K562 (cell line): Measurements from ENCODE around the gene SMG7. TPM values are rescaled to one million over a fixed set of nuclear protein-coding genes. Genes with fewer than 3 reads are reported as not detected.
A peak's percentile ranks its signal among the peaks of the same experiment; 100 is the strongest.

ENCODE experiments used
- ARID4B ChIP-seq: sonication (generic); formaldehyde crosslinking; IDR thresholded peaks from 2 replicates; pipeline ENCODE4 v1.8.0; 2022; ENCODE audit warnings: mild to moderate bottlenecking, missing genetic modification reagents
- ATF7 ChIP-seq: fragments of 450-650 bp; IDR thresholded peaks from 2 replicates; pipeline ENCODE4 v1.7.1; 2014; ENCODE audit warnings: mild to moderate bottlenecking, moderate library complexity
- CREM ChIP-seq: IDR thresholded peaks from 2 replicates; pipeline ENCODE4 v1.6.1; 2014; ENCODE audit warnings: antibody characterized with exemption, low read depth
- CXXC5 ChIP-seq: fragments of 250-450 bp; sonication (Bioruptor Pico); IDR thresholded peaks from 2 replicates; pipeline ENCODE4 v1.8.0; 2022; ENCODE audit warnings: inconsistent platforms, mild to moderate bottlenecking, moderate library complexity
- DPF2 ChIP-seq: fragments of 450-650 bp; IDR thresholded peaks from 2 replicates; pipeline ENCODE4 v1.6.1; 2016
- MYNN ChIP-seq, 2 experiments: sonication (generic); formaldehyde crosslinking in 1 of 2; IDR thresholded peaks; 2 replicates each; pipeline versions ENCODE4 v1.5.0 to v1.6.1; 2016 to 2020; ENCODE audit warnings: antibody characterized with exemption in 1 of 2, missing genetic modification reagents in 1 of 2
- NCOR1 ChIP-seq: fragments of 450-650 bp; IDR thresholded peaks from 2 replicates; pipeline ENCODE4 v1.6.1; 2016; ENCODE audit warnings: mild to moderate bottlenecking, moderate library complexity
- OTX1 ChIP-seq: fragments of 450-650 bp; formaldehyde crosslinking; IDR thresholded peaks from 2 replicates; pipeline ENCODE4 v1.4.0; 2022; ENCODE audit warnings: mild to moderate bottlenecking
- RB1 ChIP-seq: fragments of 450-650 bp; IDR thresholded peaks from 2 replicates; pipeline ENCODE4 v1.6.1; 2017; ENCODE audit warnings: low read depth, mild to moderate bottlenecking
- REST ChIP-seq, 2 experiments: fragments of 450-650 bp; formaldehyde crosslinking in 1 of 2; IDR thresholded peaks; 2 replicates each; pipeline versions ENCODE4 v1.4.0 to v1.6.1; 2014 to 2020; ENCODE audit warnings: mild to moderate bottlenecking in 2 of 2, borderline replicate concordance in 1 of 2, low read depth in 1 of 2
- SMARCE1 ChIP-seq: fragments of 450-650 bp; IDR thresholded peaks from 2 replicates; pipeline ENCODE4 v1.7.1; 2016; ENCODE audit warnings: mild to moderate bottlenecking
- SOX6 ChIP-seq: fragments of 450-650 bp; IDR thresholded peaks from 2 replicates; pipeline ENCODE4 v1.6.1; 2014; ENCODE audit warnings: mild to moderate bottlenecking
- SREBF1 ChIP-seq: fragments of 150-350 bp; IDR thresholded peaks from 2 replicates; pipeline ENCODE4 v1.6.1; 2014; ENCODE audit warnings: antibody characterized with exemption, low read depth, low read length, borderline replicate concordance
- VEZF1 ChIP-seq: fragments of 200-800 bp; sonication (Bioruptor generic); IDR thresholded peaks from 2 replicates; pipeline ENCODE4 v1.6.1; 2017; ENCODE audit warnings: missing genetic modification characterization, missing compliant biosample characterization
- ZNF263 ChIP-seq: sonication (generic); formaldehyde crosslinking; IDR thresholded peaks from 2 replicates; pipeline ENCODE4 v1.8.0; 2022; ENCODE audit warnings: mild to moderate bottlenecking, missing genetic modification reagents, borderline replicate concordance
- polyA plus RNA-seq, 8 experiments: library from polyadenylated mRNA; depleted of rRNA in 4 of 8; stranded (reverse) in 5 of 8; unstranded in 3 of 8; fragments of >200 nt; fragmentation: Nextera tagmentation in 2 of 8; fragmentation: Illumina TruSeq in 1 of 8; extraction: Ambion mirVana in 2 of 8; extraction: Trizol in 1 of 8; gene quantifications; 2 replicates each; pipeline versions ENCODE4 v1.2.1 to v1.2.3, GENCODE V29; 2011 to 2014; ENCODE audit warnings: inconsistent platforms in 1 of 8, missing spikeins in 1 of 8
- total RNA-seq, 7 experiments: library from RNA; depleted of rRNA in 6 of 7; stranded (reverse); fragments of >200 nt in 6 of 7; fragmentation: Illumina TruSeq in 2 of 7; extraction: Trizol in 2 of 7; gene quantifications; 2 replicates each; pipeline versions ENCODE4 v1.2.1 to v1.2.3, GENCODE V29; 2011 to 2021; ENCODE audit warnings: low replicate concordance in 1 of 7

Gene SMG7
- total and polyA plus RNA-seq, 9 of the 15 experiments (the other 6 are each of a cell fraction or from before 2014, with no cell fraction given) = 12.4 to 74.6 (median 29.0) TPM

- TF ChIP-seq SOX6 (peak; percentile 92), ATF7 (peak; percentile 72), OTX1 (CRISPR knock-in tag) (0 out of 2 replicates have a peak, but pooled peaks have one; percentile 10), ARID4B (CRISPR knock-in tag) (peak; percentile 59), DPF2 (peak; percentile 57; the same call in 1 of the 2 replicates), ZNF263 (CRISPR knock-in tag) (peak; percentile 51; the same call in 1 of the 2 replicates), NCOR1 (peak; percentile 52), SREBF1 (peak; percentile 72), RB1 (peak; percentile 12; the same call in 1 of the 2 replicates), CREM (peak; percentile 45), REST (IDR thresholded peaks at IDR 0.05; ENCODE audit: borderline replicate concordance) (peak; percentile 81), REST (CRISPR knock-in tag; IDR thresholded peaks at IDR 0.05; ENCODE audit: low read depth) (no peak), CXXC5 (peak; percentile 43), MYNN (IDR thresholded peaks at IDR 0.05) (peak; percentile 85), MYNN (CRISPR knock-in tag; IDR thresholded peaks at IDR 0.05) (no peak), SMARCE1 (peak; percentile 74; the same call in 1 of the 2 replicates), VEZF1 (CRISPR knock-in tag) (peak; percentile 87)
Observed at GRCh38 chr1:183567584-183567983, 95.3 kb downstream of the SMG7 start (continued).
